ENCODE results near the gene FCHSD2. TPM values are rescaled to one million over a fixed set of nuclear protein-coding genes. Genes with fewer than 3 reads are reported as not detected.

The FCHSD2 gene
- total RNA-seq, 2 donors from 2014 or later = 14.0 to 17.6 TPM

GRCh38 chr11:73152861-73153483 is 10.9 kb upstream of the FCHSD2 start:
- 77 to 85% methylated on average over 4 to 6 of the region's 6 CpGs for WGBS, 2 experiments (ENCODE audit: insufficient coverage in 1 of 2, insufficient read length in 1 of 2)
- H3K27me3 Mint-ChIP-seq (ENCODE audit: insufficient read depth) = no peaks in the 10 kb centered on the region
- no peak overlapping the region for H3K4me3 ChIP-seq (ENCODE audit: low read length)
- peak; percentile 53 for DNase-seq
- no peak overlapping the region for H3K27ac Mint-ChIP-seq
- no peaks in the 10 kb centered on the region for H3K9me3 ChIP-seq (ENCODE audit: control insufficient read depth, low read length)
- H3K9me3 Mint-ChIP-seq = no peaks in the 10 kb centered on the region
- H3K36me3 ChIP-seq (ENCODE audit: control insufficient read depth, insufficient read depth, low read length) = no peaks in the 10 kb centered on the region
- H3K27ac ChIP-seq (ENCODE audit: low read depth, low read length) = no peak overlapping the region
- no peaks in the 10 kb centered on the region for H3K4me1 Mint-ChIP-seq
- no peak overlapping the region for H3K4me3 Mint-ChIP-seq
- no peaks in the 10 kb centered on the region for H3K4me1 ChIP-seq (ENCODE audit: control insufficient read depth, insufficient read depth, low read length)
- TF ChIP-seq CTCF (conservative IDR thresholded peaks at IDR 0.05) = no peak
- no peaks in the 10 kb centered on the region for H3K36me3 Mint-ChIP-seq (ENCODE audit: low read depth)
- H3K27me3 ChIP-seq (ENCODE audit: control insufficient read depth, insufficient read depth, low read length, poor library complexity, severe bottlenecking) = no peaks in the 10 kb centered on the region
- no peak overlapping the region for H3K9ac ChIP-seq (ENCODE audit: extremely low read depth, low read length, poor library complexity, severe bottlenecking)

- Mint-ChIP-seq H3K27ac (no peak overlapping the region), H3K4me1 (no peaks in the 10 kb centered on the region), H3K36me3 (ENCODE audit: low read depth) (no peaks in the 10 kb centered on the region), H3K9me3 (no peaks in the 10 kb centered on the region), H3K4me3 (no peak overlapping the region), H3K27me3 (ENCODE audit: insufficient read depth) (no peaks in the 10 kb centered on the region)
- Histone ChIP-seq H3K36me3 (ENCODE audit: control insufficient read depth, insufficient read depth, low read length) (no peaks in the 10 kb centered on the region), H3K4me1 (ENCODE audit: control insufficient read depth, insufficient read depth, low read length) (no peaks in the 10 kb centered on the region), H3K9ac (ENCODE audit: extremely low read depth, low read length, poor library complexity, severe bottlenecking) (no peak overlapping the region), H3K27ac (ENCODE audit: low read depth, low read length) (no peak overlapping the region), H3K27me3 (ENCODE audit: control insufficient read depth, insufficient read depth, low read length, poor library complexity, severe bottlenecking) (no peaks in the 10 kb centered on the region), H3K9me3 (ENCODE audit: control insufficient read depth, low read length) (no peaks in the 10 kb centered on the region), H3K4me3 (ENCODE audit: low read length) (no peak overlapping the region)
- DNase-seq = peak; percentile 11
- no peak for TF ChIP-seq CTCF (conservative IDR thresholded peaks at IDR 0.05)
- WGBS, 2 experiments (ENCODE audit: insufficient coverage in 1 of 2, insufficient read length in 1 of 2) = 90% methylated on average over 2 to 6 of the region's 6 CpGs
Observed at GRCh38 chr11:73152086-73152853, 10.2 kb upstream of the FCHSD2 start.

- Histone ChIP-seq H3K27me3 (ENCODE audit: control insufficient read depth, insufficient read depth, low read length, poor library complexity, severe bottlenecking) (no peaks in the 10 kb centered on the region), H3K36me3 (ENCODE audit: control insufficient read depth, insufficient read depth, low read length) (no peaks in the 10 kb centered on the region), H3K27ac (ENCODE audit: low read depth, low read length) (no peak overlapping the region), H3K9me3 (ENCODE audit: control insufficient read depth, low read length) (no peaks in the 10 kb centered on the region), H3K9ac (ENCODE audit: extremely low read depth, low read length, poor library complexity, severe bottlenecking) (no peak overlapping the region), H3K4me1 (ENCODE audit: control insufficient read depth, insufficient read depth, low read length) (no peaks in the 10 kb centered on the region), H3K4me3 (ENCODE audit: low read length) (no peak overlapping the region)
- no peaks in the 10 kb centered on the region for H3K4me1 Mint-ChIP-seq
- no peak overlapping the region for H3K4me3 Mint-ChIP-seq
- no peaks in the 10 kb centered on the region for H3K9me3 Mint-ChIP-seq
- no peak for DNase-seq
- H3K27ac Mint-ChIP-seq = no peak overlapping the region
- no peaks in the 10 kb centered on the region for H3K27me3 Mint-ChIP-seq (ENCODE audit: insufficient read depth)
- no peaks in the 10 kb centered on the region for H3K36me3 Mint-ChIP-seq (ENCODE audit: low read depth)
- TF ChIP-seq CTCF (conservative IDR thresholded peaks at IDR 0.05) = no peak
- 90 to 92% methylated on average over 3 to 6 of the region's 6 CpGs for WGBS, 2 experiments (ENCODE audit: insufficient coverage in 1 of 2, insufficient read length in 1 of 2)
Observed at GRCh38 chr11:73151416-73151815, 9.3 kb upstream of the FCHSD2 start.
